Astrocyte of the cerebellum (primary cell): ENCODE data around the gene OR5K4.

ENCODE experiments used
- DNase-seq: peaks from one replicate; pipeline ENCODE4 v3.0.0-alpha.2; 2011; ENCODE audit warnings: low read depth
- H3K4me3 ChIP-seq: 2 replicates; pipeline ENCODE4 v1.5.1; 2011; ENCODE audit warnings: mild to moderate bottlenecking, low read depth, low read length, moderate library complexity
- CTCF ChIP-seq: IDR thresholded peaks from 2 replicates; pipeline ENCODE4 v1.5.1; 2012; ENCODE audit warnings: low read length, low read depth, moderate library complexity, mild to moderate bottlenecking; ENCODE audit errors: missing control alignments
- in situ Hi-C: cut with HindIII; loops from 2 replicates; pipeline ENCODE4 v1.10.0; 2017; ENCODE audit warnings: low sequenced_read_pairs

The OR5K4 gene

GRCh38 chr3:98341758-98342157, 11.9 kb upstream of the OR5K4 start:
- no peak overlapping the region for H3K4me3 ChIP-seq
- in situ Hi-C loops: no loop called here
- TF ChIP-seq CTCF: no peak
- DNase-seq: no peak

GRCh38 chr3:98343647-98344507, 9.8 kb upstream of the OR5K4 start:
- H3K4me3 ChIP-seq: no peak overlapping the region
- in situ Hi-C loops: no loop called here
- peak; percentile 48 for TF ChIP-seq CTCF
- no peak for DNase-seq

- no peak overlapping the region for H3K4me3 ChIP-seq
- in situ Hi-C loops: no loop called here
- no peak for TF ChIP-seq CTCF
- DNase-seq: no peak
Observed at GRCh38 chr3:98350082-98350481, 3.6 kb upstream of the OR5K4 start.

DNA sequence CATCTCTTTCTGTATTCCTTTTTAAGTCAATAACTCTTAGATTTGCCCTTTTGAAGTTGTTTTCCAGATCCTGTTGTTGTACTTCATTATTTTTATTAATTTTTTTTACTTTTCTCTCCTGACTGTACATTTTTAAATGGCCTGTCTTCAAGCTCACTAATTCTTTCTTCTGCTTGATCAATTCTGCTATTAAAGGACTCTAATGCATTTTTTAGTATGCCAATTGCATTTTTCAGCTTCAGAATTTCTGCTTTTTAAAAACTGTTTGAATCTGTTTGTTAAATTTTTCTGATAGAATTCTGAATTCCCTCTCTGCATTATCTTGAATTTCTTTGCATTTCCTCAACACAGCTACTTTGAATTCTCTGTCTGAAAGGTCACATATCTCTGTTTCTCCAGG, 5.6 kb downstream of the OR5K4 start:
- in situ Hi-C loops: no loop called here
- no peak for DNase-seq

GRCh38 chr3:98359993-98360675, 6.5 kb downstream of the OR5K4 start:
- no peak for TF ChIP-seq CTCF
- H3K4me3 ChIP-seq: no peak overlapping the region
- in situ Hi-C loops: no loop called here
- no peak for DNase-seq

More for the DNA sequence above, 5.6 kb downstream of the OR5K4 start:
- no peak overlapping the region for H3K4me3 ChIP-seq
- TF ChIP-seq CTCF: no peak

DNA sequence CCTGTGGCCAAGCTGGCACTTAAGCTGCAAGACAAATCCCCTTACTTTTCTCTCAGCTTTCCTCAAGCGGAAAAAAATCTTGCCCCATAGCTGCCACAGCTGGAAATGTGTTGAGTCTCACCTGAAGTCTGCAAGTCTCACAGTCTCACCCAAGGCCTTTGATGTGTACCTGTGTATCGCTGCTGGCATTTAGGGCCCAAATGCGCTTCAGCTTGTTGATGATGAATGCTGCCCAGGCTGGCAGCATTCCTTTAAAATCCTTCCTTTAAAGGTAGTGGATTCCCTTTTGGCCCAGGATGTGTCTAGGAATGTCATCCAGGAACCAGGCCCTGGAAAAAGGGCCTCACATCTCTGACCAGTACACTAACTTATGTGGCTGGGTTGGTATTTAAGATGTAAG, 7.0 kb downstream of the OR5K4 start:
- no peak overlapping the region for H3K4me3 ChIP-seq
- in situ Hi-C loops: no loop called here
- TF ChIP-seq CTCF: no peak
- no peak for DNase-seq
